ENCODE measurements around the gene DCLK1.

DCLK1 gene

DNA sequence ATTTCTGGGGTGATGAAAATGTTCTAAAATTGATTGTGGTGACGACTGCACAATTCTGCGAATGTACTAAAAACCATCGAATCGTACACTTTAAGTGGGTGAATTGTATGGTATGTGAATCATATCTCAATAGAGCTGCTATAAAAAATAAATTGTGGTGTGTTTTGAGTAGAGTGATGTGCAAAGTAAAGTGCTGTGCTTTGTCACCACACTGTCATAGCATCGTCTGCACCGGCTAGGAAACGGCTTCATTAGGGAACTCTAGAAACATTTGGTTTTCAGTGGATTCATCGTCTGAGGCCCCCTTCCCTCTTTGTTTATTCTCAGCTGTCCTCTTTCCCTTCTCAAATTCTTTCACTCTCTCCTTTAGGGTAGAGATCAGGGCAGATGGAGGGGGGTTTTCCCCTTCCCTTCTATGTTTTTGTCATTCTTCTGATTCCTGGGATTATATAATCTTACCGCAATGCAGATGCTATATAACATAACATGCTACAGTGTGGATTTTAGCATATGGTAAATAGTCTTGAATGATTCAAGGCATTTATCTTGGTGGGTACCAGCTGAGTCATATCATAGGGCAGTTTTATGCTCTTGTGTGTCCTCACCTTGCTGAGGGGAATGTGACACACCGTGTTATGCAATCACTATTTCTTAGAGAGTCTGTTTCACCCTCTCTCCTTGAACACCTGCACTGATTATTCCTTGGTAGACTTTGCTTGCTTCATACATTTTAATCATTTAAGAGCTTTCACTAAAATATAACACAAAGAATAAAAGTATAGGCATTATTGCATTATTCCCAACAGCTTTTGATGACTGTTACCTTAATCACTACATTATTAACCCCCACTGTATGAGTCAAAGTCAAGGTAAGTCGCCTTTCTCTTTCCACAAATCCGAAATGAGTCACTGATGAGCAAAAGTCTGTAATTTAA, 239.4 kb downstream of the DCLK1 start:
- no peak for DNase-seq

DNA sequence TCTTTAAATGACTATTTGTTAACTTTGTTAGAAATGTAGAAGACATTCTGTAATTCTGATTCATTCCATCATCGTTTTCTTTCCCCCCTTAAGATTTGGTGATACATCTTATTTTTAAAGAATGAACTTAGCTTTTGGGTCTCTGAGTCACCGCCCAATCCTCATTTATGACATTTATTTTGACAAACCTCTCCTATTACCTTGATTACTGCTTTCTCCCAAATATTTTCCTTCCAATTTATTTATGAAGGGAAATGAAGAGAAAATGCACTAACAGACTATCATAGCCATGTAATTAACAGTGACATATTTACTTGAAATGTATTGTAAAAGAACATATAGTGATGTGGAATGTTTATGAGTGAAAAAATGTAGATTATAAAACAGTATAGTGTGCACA, 241.6 kb downstream of the DCLK1 start:
- no peak for DNase-seq

DNA sequence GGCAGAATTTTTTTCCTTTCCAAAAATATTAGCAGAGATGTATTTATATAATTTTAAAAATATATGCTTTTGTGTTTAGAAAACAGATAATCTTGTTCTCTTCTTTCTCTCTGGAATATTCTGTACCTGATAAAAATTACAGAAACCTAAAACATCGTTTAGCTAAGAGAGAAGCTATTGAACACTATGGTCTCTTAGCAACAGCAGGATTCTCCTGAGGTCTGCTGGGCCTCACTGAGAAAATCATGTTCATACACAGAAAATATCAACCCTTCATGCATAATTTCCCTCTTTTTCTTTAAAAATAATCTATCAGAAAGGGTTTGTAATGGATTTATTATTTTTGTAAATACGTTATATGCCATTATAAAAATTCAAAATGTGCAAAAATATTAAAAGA, 242.2 kb downstream of the DCLK1 start:
- DNase-seq, result no peak

DNA sequence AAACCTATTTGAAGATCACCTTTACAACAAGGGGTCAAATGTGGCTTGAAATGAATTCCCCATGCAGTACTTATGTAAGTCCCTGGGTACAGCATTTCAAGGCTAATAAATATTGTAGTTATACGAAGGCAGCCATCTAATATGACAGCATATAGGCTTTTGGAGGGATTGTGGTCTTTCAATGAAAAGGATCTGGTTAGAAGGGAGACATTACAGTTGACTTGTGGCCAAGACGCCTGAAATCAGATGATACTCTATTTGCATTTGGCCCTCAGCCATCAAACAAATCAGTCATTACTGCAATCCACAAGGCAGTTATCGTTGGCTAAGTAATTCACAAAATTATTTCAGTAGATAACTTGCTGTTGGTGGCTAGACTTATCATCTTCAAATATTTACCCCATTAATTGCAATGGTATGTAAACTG, 242.7 kb downstream of the DCLK1 start:
- DNase-seq, result no peak

DNA sequence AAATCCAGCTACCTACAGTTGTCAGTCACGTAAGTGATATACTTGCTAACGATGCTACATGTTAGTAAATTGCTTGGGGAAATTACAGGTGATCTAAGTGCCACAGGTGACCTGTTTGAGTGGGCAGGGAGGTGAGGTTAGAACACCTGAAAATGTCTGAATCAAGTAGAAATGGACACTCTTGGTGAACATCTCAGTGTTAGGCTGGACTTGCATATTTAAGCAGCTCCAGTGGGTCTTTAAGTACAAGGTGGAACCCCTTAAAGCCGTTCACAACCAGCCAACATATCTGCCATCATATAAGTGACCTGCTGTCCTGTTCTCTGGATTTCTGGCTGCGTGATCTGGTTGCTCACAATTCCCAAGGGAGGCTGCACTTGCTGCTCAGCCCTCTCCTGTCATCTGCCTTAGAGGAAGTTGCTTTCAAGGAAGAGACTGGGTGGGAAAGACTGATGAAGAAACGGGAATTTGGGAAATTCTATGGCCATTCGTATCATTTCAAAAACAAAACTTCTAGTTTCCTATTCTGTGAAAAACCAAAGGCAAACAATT, 244.0 kb downstream of the DCLK1 start:
- DNase-seq, result no peak

DNA sequence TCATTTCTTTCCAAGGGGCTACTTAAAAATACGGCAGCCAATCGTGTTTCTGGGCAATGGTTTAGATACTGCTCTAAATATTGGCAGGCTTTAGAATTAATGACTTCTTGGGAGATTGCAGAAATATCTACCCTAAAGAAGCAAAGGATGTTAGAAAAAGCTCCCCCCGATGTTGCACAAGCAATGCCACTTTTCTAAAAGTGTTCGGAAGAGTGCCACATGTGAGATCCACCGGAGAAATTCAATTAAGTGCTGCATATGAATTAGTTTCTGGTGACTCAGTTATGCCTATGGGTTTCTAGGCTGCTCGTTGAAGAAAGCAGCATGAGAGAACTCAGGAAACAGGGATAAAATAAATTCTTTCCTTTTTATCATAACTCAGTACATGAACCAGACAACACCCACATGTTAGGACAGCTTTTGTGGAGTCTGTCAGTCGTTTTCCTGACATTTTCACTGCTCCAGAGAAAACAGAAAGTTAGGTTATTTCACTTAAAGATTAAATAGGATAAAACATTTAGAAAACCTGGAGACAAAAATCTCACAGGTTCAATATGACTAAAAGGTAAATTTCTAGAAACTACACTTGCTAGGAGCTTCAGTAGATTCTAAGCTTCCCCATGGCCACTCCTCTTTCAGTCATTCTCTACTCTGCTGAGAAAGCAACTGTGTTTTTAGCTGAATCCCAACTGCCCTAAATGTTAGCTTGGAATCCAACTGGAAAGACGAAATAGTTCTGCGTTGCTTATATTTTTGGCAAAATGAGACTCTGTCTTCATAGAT, 244.7 kb downstream of the DCLK1 start:
- no peak for DNase-seq

DNA sequence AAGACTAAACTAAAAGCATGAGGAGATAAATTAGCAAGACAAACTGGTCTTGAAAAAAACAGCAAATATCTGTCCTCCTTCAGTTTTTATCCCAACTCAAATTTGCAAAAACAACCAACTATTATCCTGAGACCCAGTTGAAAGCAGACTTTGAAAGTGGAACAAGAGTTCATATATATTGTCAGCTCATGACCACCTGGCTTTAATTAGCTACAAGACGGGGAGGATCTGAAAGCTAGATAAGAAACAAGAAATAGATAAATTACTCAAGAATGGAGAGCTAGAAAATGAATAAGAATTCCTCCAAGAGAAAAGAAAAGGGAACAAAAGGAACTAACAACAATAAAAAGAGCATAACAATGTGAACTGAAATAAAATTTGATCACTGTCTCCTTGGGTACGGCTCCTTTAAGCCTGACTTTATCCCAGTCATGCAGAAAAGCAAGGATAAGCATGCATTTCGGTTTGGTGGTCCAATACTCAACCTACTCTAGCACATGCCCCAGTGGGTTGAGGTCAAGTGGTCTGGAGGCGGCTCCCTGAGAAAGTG, 246.9 kb downstream of the DCLK1 start:
- DNase-seq, result no peak

DNA sequence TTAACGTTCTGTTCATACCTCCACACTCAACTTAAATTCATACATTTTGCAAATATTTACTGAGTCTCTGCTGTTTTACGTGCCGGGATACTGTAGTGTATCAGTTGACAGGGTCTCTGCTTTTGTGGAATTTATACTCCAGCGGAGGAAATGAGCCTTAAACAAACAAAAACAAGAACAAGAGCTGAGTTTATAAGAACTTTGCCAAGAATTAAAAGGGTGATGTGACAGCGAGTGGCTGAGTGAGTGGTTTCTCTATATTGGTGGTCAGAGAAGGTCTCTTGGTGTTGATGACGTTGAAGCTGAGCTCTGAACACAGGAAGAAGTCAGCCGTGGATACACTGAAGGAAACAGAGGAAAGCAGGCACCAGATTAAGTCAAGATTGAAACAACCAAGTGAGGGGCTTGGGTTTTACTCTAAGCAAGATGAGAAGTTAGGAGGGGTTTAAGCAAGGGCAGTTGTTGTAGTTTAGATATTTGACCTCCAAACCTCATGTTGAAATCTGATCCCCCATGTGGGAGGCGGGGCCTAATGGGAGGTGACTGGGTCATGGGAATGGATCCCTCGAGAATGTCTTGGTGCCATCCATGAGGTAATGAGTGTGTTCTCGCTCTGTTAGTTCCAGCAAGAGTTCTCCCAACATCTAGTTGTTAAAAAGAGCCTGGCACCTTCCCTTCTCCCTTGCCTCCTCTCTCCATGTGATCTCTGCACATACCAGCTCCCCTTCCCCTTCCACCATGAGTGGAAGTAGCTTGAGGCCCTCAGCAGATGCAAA, 248.3 kb downstream of the DCLK1 start:
- DNase-seq, result no peak

DNA sequence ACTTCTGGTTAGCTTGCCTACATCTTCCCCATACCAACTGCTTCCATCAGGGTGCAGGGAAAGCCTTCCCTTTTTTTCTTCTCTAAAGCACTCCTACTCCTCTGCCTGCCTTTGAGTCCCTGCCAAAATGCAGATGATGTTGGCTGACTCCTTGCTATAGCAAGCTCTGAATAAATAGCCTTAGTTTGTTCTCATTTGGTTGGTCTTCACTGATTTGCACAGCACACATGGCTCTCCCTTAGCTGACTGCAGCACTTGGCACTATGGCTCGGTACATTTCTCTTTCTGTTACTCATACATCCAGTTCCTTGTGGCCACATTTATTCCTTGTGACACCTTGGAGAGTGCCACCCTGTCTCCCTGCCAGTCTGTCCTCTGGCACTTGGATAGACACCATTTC, 249.8 kb downstream of the DCLK1 start:
- no peak for DNase-seq

DNA sequence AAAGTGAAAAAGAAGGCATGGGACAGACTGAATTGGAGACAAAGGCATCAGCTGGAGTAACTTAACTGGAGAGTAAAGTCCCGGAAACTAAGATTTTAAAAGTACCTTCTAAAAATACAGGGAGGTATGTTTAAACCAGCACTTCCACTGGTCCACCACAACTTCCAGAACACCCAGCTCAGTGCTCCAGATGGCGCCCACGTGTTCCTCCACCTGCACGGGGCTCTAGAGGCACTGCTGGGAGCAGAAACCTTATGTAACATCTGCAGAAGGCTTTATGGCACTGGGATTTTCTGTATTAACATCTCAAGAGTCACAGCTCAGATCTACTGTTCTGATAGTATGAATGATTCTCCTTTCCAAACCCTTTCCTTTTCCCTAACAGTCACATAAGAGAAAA, 252.1 kb downstream of the DCLK1 start:
- no peak for DNase-seq

DNA sequence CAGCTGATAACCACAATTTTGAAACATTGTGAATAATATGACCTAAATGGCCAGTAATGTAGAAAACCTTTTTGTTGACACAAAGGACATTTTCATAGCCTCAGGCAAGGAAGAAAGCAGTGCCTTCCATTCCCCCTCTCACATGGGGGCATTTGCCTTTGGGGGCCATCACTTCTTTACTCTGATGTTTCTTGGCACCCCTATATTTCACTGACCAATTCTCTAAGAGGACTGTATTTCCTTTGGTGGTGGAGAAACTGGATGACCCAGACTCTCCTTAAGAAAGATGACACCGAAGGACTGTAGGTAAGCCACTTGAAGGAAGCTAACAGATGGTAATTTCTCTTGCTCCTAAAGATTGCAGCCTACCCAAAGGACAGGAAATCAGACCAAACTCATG, 254.6 kb downstream of the DCLK1 start:
- no peak for DNase-seq

DNA sequence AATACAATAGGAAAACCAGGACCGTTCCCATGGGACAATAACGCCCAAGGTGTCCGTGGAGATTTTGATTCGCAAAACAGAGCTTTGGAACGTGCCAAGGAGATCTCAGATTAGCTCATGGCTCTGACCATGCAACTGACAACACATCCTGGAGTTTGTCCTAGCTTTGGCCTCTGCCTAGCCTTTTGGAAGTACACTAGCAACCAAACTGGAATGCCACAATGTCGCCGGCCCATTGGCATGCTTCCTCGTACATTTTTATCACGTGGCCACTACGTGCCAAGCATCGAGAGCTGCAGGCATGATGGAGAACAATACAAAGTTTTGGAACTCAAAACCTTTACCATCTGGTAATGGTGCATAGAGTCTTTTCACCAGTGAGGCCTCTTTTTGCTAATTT, 256.5 kb downstream of the DCLK1 start:
- DNase-seq, result no peak

DNA sequence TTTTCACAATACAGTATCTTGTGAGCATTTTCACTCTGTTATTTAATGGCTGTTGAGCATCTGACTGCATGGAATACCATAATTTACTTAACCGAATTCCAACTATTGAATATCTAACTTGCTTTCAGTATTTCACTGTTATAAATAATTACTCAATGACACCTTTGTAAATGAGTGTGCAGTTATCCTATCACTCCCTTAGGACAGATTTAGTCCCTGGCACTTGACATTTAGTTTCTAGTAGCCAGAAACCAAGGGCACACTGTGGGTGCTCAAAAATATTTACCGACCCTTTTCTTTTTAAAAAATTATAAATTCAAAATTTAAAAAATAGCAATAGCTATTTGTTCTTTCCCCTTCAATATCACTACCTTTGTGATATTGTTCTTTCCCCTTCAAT, 258.8 kb downstream of the DCLK1 start:
- DNase-seq, result no peak

DNA sequence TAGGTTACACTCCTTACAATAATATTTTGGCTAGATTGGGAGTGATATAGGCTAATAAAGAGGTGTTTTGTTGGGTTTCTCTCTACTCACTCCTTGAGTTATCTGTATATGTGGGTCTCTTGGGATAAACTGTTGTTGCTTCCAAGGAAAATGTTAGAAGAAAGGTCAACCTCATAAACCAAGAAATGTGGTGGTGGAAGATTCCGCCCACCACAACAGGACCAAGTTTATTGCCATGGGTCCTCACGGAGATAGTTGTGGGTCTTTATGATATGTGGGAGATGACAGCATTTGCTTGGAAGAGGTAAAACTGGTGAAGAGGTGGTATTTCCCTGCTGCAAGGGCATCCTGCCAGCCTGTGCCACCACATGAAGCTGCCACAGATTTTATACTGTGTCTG, 259.6 kb downstream of the DCLK1 start:
- no peak for DNase-seq

DNA sequence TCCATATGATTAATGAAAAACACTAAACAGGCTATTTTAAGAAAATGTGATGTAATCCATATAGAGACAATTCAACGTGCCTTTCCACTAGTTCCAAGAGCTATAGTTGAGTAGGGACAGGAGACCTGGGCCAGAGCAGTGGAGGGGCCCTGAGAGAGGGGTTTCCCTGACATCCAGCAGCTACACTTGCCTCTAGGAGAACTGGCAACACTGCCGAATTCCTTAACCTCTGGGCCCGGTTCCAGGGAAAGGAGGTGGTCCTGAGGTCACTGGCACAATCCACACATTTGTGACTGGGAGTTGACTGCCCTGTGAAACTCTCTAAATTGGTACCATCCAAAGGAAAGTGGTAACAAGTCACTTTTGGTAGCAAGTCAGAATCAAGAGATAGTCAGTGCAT, 264.4 kb downstream of the DCLK1 start:
- DNase-seq, result no peak

DNA sequence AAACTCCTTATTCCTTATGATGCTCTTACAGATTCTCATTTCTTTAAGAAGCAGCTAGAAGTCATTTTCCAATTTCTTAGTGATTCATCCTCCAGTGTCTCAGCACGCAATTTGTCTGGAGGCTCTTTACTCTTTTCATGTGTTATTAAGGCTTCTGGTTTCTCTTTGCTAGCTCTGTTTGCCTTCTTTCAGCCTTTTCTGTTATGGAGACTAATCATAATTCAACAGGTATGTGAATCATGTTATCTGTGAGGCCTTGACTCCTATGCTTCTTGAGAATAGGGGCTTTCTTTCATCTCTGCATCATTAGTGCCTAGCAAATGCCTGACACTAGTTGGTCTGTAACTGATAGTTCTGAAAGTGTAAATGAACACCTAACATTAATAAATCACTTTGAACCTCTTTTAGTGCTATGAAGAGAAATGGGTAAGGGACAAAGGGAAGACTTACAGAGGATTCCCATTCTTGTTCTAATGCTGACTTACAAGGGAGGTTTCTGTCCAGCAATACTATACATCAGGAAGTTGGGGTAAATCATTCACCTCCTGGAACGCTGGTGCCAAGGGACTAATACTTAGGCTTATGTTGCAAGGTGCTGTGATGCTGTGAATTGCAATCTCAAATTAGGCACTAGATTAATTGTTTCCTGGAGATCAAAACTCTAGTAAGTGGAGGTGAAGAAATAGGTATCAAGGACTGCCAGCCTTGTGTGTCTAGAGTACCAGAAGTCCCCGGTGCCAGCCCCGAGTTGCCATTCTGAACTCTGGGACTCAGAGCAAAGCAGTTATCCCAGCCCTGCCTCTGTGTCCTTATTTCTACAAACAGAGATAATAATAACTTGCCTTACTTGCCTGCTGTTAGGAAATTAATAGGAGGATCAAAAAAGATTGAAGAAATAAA, 265.6 kb downstream of the DCLK1 start:
- no peak for DNase-seq

DNA sequence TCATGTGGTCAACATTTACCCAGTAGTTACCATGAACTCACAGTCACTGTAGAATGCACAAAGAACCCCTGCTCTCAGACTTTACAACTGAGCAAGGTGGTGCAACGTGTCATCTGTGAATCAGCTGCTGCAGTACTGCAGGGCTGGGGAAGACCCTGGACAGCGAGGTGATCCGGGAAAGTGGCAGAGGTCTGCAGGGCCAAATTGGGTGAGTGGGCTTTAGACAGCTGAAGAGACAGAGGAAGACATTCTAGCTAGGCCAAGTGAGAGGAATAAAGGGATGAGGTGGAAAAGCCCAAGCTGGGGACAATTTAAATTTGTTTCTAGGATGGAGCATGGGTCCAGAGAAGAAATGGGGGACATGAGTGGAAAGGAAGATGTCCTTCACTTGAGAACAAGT, 270.5 kb downstream of the DCLK1 start:
- DNase-seq, result no peak

DNA sequence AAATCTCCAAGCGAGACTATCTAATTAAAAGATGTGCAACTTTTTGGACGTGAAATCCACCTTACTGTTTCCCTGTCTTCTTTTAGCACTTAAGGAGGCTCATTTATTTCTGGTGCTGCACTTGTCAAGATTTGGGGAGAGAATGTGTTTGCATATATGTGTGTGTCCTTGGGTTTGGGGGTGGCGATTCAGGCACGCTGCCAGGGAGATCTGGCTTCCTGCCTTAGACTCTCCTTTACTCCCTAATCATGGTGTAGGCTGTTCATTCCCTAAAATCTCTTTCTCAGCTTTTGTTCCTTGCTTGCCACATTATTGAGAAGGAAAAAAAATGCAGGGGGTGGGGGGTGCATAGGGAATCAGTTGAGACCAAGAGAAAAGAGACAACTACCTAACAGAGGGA, 271.2 kb downstream of the DCLK1 start:
- DNase-seq, result no peak

DNA sequence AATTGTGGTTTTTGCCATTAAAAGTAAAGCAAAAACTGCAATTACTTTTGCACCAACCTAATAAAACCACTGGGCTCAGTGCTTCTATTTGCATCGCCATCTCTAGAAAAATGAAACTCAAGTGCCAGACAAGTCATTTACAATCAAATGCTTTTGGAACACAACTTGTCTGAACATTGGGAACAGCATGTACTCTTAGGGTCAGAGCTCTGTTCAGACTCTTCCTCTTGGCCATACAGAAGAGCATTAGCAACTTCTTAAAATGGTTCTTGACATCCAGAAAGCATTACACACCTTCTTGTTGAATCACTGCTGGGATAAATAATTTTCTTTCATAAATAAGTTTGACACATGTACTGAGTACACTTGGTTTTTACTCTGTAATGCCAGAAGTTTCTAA, 272.5 kb downstream of the DCLK1 start:
- DNase-seq, result no peak

DNA sequence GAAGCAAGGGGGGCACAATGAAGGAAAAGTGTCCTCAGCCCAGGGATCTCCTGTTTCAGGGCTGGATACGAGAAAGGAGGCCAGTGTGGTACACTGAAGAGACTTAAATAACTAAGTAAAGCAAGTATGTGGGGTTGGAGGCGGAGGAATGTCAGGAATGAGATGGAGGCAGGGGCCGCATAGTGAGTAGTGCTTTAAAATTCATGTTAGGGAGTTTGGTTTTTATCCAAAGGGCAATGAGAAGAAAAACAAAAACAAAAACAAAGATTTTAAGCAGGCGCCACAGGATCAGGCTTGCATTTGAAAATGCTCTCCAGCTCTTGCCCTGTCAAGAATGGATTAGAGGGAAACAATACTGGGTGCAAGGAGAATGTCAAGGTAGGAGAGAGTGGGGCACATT, 273.4 kb downstream of the DCLK1 start:
- no peak for DNase-seq

DNA sequence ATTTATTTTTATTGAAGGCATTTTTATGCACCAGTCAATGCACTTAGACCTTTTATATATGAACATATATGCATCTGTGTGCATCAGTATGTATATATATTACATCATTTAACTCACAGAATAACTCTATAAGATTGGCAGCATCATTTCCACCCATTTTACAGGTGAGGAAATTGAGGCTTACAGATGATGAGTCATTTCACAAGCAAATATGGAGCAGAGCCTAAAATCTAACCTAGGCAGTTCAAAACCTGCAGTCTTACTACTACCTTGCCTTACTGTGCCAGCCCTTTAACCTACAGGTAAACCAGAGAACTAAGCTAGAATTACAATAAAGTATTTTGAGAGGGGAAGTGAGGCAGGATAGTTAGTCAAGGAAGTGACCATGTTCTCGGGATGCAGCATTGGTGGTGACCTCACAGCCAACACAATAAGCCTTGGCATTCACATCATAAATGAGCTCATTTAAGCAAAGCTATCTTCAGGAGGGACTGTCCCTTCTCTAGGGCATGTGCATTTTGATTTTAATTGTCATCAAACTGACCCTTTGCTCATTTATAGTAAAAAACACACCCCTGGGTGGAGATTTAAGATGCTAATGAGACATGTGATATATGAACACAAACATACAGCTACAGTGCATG, 274.3 kb downstream of the DCLK1 start:
- DNase-seq, result no peak

Measured in activated gamma-delta T cell treated with Interleukin-2 at 50 U/mL for 16 hours (primary cell).